GM18858 (cell line): ENCODE measurements around the gene RNF34.

Experiments used
- ATAC-seq: cut with Tn5 transposase; IDR thresholded peaks from one replicate; pipeline ENCODE4 v1.9.1; 2021; ENCODE audit not compliant: unreplicated experiment

RNF34 gene

GRCh38 chr12:121436706-121437105 is 36.8 kb downstream of the RNF34 start:
- ATAC-seq, result no peak

- no peak for ATAC-seq
Measured at GRCh38 chr12:121438905-121439304, 39.0 kb downstream of the RNF34 start.

- no peak for ATAC-seq
Measured at GRCh38 chr12:121439715-121440114, 39.8 kb downstream of the RNF34 start.

- no peak for ATAC-seq
Measured at GRCh38 chr12:121440768-121441167, 40.9 kb downstream of the RNF34 start.

GRCh38 chr12:121441555-121441954 is 41.6 kb downstream of the RNF34 start:
- no peak for ATAC-seq

GRCh38 chr12:121442028-121442948 is 42.4 kb downstream of the RNF34 start:
- ATAC-seq, result no peak

GRCh38 chr12:121443193-121443870 is 43.4 kb downstream of the RNF34 start:
- ATAC-seq, result no peak

- no peak for ATAC-seq
Measured at GRCh38 chr12:121443911-121444841, 44.3 kb downstream of the RNF34 start.

GRCh38 chr12:121444842-121445202 is 44.9 kb downstream of the RNF34 start:
- no peak for ATAC-seq

GRCh38 chr12:121446750-121447149 is 46.8 kb downstream of the RNF34 start:
- ATAC-seq, result no peak

GRCh38 chr12:121448771-121449315 is 48.9 kb downstream of the RNF34 start:
- ATAC-seq, result no peak

- no peak for ATAC-seq
Measured at GRCh38 chr12:121451961-121452339, 52.0 kb downstream of the RNF34 start.

GRCh38 chr12:121452340-121452984 is 52.5 kb downstream of the RNF34 start:
- no peak for ATAC-seq

- ATAC-seq, result no peak
Measured at GRCh38 chr12:121452985-121453360, 53.1 kb downstream of the RNF34 start.

GRCh38 chr12:121453629-121454028 is 53.7 kb downstream of the RNF34 start:
- ATAC-seq, result no peak

GRCh38 chr12:121454921-121455320 is 55.0 kb downstream of the RNF34 start:
- ATAC-seq, result no peak

GRCh38 chr12:121455766-121456420 is 56.0 kb downstream of the RNF34 start:
- ATAC-seq, result no peak

- no peak for ATAC-seq
Measured at GRCh38 chr12:121456551-121456950, 56.6 kb downstream of the RNF34 start.

- ATAC-seq, result no peak
Measured at GRCh38 chr12:121461048-121461447, 61.1 kb downstream of the RNF34 start.

- ATAC-seq, result no peak
Measured at GRCh38 chr12:121464331-121464730, 64.4 kb downstream of the RNF34 start.
